Daoy (cell line): Measurements from ENCODE around the gene ABTB2. TPM values are rescaled to one million over a fixed set of nuclear protein-coding genes. Genes with fewer than 3 reads are reported as not detected.

Experiments used
- DNase-seq: peaks from one replicate; pipeline ENCODE4 v3.0.0-alpha.2; 2015; ENCODE audit warnings: low read depth
- total RNA-seq: library from RNA; depleted of rRNA; stranded (reverse); fragments of >200 nt; shearing (Covaris generic); gene quantifications from 2 replicates; pipeline ENCODE4 v1.2.3, GENCODE V29; 2014

ABTB2 gene
- total RNA-seq, 1 experiment from 2014 or later = 9.3 TPM

GRCh38 chr11:34288492-34288891 is 69.3 kb downstream of the ABTB2 start:
- DNase-seq = no peak

- no peak for DNase-seq
Observed at GRCh38 chr11:34284811-34285481, 72.9 kb downstream of the ABTB2 start.

DNA sequence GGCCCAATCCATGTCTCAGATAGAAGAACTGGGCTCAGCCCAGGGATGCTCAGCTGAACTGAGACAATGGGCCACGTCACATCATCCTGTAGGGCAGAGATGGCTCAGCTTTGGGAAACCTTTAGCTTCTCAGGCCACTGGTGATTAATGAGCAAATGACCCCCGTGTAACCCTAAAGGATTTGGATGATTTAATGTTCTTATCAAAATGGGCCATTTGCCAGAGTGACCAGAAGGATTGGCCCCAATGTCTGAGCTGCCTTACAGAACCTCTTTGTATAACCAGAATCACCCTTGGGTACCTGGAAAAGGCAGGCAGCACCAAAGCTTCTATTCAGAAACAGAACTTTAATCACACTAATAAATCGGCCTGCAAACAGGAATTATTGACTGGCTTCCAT is 73.7 kb downstream of the ABTB2 start:
- DNase-seq = no peak

DNA sequence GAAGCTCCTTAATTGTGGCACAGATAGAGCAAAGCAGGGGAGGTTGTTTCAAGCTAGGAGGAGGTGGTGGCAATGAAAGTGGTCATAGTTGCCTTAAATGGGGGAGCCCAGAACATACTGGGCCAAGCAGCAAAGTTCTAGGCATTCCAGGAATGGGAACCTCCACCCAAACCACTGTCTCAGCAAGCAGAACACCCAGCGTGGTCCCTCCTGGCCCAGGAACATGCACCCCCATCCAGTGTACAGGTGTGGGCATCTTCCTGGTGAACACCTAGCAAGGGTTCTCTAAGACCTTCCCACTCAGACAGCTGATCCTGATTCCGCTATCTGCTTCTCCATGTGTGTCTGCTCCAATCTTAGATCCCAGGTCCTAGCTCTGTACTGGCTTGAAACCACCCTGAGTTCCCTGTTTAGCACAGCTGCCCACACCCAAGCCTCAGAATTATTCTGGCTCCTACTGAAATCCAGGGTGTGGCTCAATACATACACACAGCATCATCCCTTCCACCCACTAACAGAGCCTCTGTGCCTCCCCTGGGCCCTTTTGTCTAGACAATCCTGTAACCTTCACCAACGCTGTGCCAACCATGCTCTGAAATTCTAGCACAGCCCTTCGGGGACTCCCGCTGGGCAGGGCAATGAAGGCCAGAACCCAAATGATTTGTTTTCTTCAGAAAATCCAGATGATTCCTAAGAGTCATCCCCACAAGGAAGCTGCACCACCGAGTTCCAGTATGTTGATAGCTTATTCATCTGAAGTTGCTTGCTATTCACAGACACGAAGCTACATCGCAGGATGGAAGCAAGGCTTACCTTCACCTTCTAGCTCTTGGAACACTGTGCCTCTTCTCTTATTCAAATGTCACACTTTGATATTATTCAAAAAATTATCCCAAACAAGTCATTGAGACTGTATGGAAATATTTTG is 76.6 kb downstream of the ABTB2 start:
- DNase-seq = no peak

- DNase-seq = no peak
Observed at GRCh38 chr11:34278693-34279297, 79.0 kb downstream of the ABTB2 start.

DNA sequence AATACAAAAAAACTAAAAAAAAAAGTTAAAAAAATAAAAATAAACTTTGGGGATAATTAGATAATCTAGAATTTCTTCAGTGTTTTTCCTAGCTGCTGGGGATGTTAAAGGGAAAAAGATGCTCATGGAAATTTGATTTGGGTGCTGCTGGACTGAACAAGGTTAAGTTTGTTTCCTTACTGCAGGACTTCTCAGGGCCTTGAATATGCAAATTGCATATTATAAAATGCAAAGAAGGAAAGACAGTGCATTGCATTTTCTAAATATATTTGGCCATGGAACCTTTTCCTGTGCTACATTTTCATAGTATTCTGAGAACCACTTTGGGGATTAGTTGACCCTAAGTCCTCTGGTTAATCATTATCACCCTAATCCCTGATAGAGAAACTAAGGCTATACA is 79.6 kb downstream of the ABTB2 start:
- no peak for DNase-seq

DNA sequence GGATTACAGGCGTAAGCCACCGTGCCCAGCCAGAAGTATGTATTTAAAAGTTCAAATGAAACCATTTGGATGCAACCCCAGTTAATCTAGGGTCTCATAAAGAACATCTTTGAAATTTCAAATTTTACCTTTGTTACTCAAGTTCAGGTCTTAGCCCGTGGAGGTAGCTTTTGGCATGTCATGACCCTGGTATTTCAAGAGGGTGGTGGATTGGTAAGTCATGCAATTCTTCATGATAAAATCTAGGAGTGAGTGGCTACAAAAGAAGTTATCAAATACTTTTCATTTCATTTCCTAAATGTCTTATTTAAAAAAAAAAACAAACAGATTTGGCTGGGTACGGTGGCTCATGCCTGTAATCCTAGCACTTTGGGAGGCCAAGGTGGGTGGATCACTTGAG is 80.6 kb downstream of the ABTB2 start:
- no peak for DNase-seq

DNA sequence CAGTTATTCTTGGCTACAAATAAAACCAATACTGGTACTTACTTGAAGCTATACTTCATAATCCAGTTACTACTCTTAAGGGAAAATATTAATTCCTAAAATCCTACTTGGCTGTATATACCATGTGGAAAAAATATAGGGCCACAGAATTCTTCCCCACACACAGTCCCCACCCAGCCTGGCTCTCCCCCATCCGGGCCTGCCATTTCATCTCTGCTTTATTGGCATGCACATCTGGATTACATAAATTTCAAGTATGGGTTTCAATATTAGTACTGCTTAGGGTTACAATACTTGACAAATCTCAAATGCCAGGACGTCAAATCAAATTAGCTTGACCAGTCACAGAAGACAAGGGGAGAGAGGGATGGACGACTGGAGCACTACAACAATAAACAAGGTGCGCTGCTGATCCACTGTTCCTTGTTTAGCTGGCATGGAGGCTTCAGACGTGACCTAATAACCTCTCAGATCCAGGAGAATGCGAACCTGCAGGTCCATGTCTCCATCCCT is 81.4 kb downstream of the ABTB2 start:
- DNase-seq = no peak

GRCh38 chr11:34275486-34275885 is 82.3 kb downstream of the ABTB2 start:
- no peak for DNase-seq

- DNase-seq = peak; percentile 95
Observed at GRCh38 chr11:34274712-34275398, 83.0 kb downstream of the ABTB2 start.

- no peak for DNase-seq
Observed at GRCh38 chr11:34273099-34273498, 84.7 kb downstream of the ABTB2 start.

DNA sequence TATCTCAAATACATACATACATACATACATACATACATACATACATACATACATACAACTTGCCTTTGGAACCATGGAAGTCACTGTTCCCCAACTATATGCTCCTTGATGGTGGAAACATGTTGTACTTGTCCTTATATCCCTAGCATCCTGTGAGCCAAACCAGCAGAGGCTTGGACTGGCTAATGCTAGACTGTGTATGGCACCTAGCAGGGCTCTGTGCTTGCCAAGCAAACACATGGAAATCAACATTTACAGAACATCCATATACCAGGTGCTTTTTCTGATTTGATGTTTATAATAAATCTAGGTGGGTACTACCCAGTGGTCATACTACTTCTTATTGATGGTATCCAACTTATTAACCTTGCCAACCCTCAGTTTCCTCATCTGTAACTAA is 86.1 kb downstream of the ABTB2 start:
- no peak for DNase-seq

GRCh38 chr11:34270711-34271110 is 87.1 kb downstream of the ABTB2 start:
- no peak for DNase-seq

DNA sequence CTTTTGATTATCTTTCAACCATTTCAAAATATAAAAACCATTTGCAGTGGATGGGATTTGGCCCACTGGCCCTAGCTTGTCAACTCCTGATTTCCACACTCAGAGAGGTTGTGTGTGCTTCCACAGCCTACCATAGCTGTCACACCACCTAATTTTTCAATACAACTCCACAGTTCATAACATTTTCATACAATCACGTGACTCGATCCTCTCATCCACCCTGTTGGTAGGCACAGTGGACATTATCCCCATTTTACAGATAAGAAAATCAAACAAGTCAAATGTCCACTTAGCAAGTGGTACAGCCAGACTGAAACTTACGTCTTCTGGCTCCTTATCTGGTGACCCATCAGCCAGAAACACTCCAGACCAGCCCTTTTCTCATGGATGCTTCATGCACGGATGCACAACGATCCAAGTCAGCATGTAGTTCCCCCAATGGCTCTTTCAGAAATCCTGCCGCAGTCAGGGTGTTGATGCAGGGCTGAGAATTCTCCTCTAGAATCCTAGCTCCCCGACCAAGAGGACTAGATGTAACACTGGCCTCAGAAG is 88.0 kb downstream of the ABTB2 start:
- no peak for DNase-seq

DNA sequence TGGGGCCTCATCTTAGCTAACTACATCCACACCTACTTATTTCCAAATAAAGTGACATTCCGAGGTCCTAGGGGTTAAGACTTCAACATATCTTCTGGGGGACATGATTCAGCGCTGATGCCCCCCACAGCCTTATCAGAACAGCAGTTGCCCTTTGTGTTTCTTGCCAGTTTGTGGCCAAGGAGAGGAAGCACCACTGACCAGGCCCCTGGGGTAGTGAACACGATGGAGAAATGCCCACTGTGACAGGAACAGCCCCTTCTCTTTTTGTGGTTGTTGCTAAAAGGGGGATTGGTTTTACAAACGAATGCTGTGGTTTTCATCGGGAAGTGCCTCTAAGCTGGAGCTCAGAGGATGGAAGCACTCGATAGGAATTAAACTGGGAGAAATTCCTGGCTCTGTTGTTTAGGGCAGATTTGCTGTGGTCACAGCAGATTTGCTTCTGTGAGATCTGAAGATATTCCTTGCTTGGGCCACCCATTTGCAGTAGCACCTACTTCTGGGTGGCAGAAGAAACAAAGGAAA is 88.8 kb downstream of the ABTB2 start:
- DNase-seq = no peak

GRCh38 chr11:34267417-34267816 is 90.4 kb downstream of the ABTB2 start:
- no peak for DNase-seq

DNA sequence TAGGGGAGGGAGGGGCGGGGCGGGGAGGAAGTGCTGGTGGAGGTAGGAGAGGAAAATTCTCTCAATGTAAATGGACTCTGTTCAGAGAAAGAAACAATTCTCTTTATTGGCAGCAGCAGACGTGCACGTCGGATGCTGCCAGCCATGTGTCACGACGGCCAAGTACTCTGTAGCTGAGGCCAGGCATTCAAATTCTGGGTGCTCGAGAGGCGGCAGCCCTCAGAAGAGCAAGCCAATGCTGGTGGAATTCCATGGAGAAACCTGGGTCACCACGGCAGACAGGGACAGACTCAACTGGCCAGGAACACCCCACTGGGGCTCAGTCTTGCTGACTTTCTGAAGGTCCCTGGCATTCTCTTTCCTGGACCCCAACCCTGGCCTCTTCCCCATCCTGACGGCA is 90.8 kb downstream of the ABTB2 start:
- peak; percentile 60 for DNase-seq

DNA sequence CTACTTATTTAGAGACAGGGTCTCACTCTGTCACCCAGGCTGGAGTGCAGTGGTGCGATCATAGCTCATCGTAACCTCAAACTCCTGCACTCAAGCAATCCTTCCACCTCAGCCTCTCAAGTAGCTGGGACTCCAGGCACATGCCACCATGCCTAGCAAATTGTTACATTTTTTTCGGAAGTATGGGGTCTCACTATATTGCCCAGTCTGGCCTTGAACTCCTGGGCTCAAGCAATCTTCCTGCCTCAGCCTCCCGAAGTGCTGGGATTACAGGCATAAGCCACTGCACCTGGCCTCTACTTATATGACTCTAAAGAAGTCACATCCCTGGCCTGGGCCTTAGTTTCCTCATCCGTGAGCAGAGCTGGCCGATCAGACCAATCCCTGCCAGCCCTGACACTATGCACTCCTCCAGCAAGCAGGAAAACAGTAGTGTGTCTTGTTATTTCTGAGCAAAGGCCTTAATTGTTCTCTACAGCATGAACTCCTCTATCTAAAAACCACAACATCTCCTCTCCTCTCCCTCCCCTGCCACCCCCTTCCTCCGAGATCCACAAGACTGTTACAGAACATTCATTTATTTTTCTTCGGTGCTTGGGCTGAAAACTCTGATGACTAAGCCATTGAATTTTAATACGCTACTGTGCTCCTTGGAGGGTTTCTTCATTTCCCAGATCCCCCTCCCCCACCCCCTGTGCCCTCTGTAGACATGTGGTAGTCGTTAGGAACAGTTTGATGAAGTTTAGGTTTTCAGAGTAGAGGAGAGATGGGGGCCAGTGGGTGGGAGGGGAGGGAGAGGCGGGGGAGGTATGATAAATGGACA is 91.5 kb downstream of the ABTB2 start:
- peak; percentile 92 for DNase-seq

DNA sequence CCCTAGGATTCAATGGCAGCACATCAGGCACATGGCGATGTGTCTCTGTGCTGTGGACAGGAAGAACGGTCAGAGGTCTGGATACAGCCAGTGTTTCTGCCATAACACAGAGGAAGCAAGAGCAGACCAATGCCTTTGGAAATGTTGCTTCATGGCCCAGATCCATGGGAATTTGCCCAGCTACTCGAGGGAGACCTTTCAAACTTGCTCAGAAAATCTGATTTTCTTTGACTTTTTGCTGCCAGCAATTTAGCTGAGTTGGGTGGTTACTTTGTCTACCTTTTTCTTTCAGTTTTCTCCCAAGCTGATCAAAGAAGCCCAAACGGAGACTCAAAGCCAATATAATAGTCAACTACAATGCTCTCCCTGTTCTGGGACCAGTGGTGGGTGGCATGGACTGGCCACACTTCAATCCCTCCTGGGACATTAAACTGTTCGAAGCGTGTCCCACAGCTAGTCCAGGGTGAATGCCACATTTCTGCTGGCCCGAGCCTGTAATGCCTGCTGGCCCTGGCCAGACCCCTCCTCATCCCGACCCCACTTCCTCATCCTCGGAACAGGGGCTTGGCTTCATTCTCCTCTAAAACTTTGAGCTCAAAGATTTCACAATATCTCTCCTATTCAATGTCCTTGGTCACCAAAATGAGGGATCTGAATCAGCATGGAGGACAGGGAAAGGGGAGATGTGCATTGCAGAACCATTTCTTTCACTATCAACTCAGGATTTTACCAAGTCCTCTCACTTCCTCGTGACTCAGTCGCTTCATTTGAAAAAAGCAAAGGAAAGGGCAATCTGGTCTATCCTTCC is 93.3 kb downstream of the ABTB2 start:
- DNase-seq = no peak
